HG02610 (cell line): ENCODE data around the gene RNF213.
"Not testable (repeated sequence)": the region's sequence is repeated elsewhere in the genome, so short reads cannot be mapped to it uniquely, and the experiment has no call there.

Experiments used
- ATAC-seq: cut with Tn5 transposase; IDR thresholded peaks from one replicate; pipeline ENCODE4 v1.9.1; 2021; ENCODE audit warnings: mild to moderate bottlenecking, moderate library complexity; ENCODE audit not compliant: unreplicated experiment

Gene RNF213

DNA sequence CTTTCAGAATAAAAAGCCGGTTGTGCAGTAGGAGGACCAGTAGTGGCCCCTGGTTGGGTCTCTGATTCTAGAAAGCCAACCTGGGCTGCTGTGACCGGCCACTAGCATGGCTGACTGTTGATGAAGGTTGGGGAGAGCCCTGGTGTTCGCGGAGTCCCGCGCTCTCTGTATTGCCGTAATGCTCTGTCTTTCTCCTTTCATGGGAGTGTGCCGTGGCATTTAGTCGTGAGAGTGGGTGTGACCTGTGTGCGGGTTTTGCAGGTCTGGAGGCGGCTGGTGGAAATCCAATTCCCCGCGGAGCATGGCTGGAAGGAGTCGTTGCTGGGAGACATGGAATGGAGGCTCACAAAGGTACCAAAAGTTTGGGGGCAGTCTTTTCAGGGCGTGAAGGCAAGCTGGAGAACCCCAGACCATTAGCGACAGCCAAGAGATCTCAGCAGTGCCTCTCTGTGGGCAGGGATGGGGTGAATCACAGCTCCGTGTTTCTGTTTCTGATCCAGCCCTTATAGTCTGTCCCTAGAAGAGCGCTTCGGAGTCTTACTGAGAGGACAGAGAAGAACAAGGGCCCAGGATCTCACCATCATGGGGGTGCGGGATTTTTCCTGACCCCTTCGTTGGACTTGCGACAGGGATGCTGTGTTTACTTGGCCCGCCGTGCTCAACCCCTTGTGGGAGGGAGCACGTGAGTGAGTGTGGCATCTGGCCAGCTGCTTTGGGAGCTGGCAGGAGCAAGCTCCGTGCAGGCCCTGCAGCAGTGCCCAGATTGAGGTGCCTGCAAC is 56.5 kb downstream of the RNF213 start:
- no peak for ATAC-seq

DNA sequence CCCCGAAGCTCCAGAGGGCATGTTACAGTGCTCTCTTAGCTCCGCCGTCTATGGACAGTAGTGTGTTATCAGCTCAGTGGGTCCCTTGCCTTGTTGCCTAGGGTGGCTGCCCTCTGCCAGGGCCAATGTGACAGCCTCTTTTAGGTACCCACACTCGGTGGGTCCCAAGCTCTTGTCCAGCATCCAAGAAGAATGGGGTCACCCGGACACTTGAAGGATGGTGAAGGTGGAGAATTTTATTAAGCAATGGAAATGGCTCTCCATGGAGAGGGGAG is 57.0 kb downstream of the RNF213 start:
- ATAC-seq, result no peak

DNA sequence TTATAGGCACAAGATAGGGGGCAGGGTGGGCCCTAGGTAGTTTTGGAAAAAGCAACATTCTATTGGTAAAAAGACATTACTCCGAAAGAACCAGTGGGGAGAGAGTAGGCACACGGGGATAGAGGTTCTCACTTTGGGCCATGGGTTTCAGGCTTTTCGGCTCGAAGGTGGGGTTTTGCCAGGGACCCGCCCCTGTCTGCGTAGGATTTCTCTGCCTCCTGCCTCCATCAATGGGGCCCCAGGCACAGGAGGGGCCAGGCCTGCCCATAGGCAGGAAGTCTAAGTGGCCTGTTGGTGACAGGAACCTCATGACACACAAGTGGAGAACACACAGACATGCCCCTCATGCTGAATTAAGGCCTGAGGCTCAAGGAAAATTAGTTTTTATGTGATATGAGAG is 57.5 kb downstream of the RNF213 start:
- ATAC-seq, result no peak

DNA sequence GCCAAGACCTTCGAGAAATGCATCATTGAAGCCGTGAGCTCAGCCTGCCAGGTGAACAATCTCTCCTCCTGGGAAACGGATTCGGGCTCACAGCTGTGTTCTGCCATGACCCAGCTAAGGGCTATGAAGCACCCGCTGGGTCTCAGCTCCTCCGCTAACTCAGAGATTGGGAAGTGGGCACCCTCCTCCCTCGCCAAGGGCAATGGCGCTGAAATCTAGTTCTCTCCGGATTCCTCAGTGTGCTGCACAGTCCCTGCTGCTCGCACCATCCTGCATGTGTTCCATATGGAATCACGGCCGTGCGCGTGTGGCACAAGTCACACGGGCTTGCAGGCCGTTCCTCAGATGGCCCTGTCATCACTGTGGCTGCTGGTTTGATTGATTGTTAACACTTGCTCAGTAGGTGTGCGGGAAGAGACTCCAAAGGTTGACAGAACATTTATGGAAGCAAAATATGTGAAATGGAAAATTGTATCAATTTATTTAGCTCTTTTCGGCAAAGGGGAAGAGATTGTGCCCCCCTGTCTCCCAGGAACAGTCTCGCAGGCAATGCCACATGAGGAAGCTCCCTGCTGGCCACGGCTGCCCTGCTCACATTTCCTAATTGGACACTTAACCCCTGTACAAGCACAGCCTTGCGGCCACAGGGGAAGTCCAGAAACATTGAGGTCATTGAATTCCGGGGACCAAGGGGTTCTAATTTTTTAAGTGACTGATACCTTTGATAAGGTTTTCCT is 58.8 kb downstream of the RNF213 start:
- no peak for ATAC-seq

DNA sequence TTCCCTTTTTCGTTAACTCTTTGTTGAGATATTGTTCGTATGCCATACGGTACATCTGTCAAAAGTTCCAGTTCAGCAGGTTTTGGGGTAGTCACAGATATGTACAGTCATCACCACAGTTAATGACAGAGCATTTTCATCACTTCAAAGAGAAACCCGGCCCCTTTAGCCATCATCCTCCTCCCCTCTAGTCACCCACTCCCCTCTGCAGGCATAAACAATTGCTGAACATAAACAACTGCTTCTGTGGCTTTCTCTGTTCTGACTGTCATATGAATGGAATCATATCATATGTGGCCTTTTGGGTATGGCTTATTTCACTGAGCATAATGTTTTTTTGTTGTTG is 59.3 kb downstream of the RNF213 start:
- ATAC-seq, result no peak

DNA sequence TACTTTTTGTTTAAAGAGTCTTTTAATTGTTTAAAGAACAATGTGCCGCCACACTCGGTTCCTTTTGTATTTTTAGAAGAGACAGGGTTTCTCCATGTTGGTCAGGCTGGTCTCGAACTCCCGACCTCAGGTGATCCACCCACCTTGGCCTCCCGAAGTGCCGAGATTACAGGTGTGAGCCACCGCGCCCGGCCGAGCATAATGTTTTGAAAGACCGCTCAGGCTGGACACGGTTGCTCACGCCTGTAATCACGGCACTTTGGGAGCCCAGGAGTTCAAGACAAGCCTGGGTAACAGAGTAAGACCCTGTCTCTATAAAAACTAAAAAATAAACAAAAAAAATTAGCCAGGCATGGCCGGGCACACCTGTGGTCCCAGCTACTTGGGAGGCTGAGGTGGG is 59.8 kb downstream of the RNF213 start:
- no peak for ATAC-seq

DNA sequence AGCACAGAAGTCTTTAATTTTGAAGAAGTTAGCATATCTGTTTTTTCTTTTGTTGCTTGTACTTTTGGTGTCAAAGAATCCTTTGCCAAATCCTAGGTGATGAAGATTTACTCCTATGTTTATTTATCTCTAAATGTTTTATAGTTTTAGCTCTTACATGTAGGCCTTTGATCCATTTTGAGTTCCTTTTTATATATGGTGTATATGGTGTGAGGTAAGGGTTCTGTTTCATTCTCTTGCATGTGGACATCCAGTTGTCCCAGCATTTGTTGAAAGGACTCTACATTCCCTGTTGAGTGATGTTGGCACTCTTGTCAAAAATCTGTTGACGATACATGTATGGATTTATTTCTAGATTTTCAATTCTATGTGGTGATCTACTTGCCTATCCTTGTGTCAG is 62.2 kb downstream of the RNF213 start:
- ATAC-seq, result no peak

DNA sequence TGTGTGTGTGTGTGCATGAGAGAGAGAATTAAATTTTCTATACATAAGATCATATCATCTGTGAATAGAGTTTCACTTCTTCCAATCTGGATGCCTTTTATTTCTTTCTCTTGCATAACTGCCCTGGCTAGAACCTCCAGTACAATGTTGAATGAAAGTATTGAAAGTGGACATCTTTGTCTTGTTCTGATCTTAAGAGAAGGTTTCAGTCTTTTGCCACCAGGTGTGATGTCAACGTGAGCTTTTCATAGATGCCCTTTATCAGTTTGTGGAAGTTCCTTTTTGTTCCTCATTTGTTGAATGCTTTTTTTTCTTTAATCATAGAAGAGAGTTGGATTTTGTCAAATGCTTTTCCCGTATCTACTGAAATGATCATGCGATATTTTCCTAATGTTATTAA is 63.3 kb downstream of the RNF213 start:
- no peak for ATAC-seq

DNA sequence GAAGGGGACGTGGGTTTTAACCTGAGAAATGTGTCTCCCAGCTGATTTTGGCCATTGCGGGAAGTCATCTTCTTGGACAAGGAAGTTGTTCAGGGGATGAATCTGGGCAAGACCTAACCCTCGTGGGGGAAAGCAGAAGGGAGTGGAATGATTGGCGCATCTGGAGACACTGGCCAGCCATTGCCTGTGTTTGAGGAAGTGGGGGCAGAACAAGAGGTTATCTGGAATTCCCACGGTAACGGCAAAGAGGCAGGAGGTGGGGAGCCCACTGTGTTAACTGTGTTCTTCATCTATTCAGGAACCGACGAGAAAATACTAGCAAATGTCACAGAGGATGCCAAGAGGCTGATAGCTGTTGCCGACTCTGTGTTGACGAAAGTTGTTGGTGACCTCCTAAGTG is 66.9 kb downstream of the RNF213 start:
- ATAC-seq, result no peak

DNA sequence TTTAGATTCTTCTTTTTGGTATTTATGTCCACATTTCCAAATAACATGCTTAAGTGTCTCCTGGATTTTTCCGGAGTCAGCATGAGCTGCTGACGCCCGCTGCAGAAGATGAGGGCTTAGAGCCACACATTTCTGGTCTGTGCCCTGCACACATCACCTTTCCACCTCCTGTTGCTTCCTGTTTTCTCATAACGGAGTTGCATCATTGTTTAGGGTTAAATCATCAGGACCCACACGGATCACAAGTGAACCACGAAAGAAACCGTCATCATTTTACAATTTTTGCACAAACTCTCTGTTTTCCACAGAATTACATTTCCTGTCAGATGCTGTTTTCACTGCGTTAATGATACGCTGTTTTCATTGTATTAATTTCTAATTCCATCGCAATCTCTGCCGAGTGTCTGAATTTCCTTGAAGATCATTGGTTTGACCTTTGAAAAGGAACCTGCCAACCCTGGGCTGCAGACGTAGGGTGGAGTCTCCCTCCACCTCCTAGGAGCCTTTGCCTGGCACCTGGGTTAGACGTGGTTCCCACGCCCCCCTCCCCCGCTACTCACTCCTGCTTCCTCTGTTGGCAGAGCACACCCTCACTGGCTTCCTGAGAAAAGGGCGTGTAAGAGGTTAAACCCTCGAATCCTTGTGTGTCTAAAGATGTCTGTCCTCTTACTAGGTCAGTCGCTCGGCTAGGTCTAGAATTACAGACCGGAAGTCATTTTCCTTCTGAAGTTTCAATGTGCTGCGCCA is 68.2 kb downstream of the RNF213 start:
- ATAC-seq, result no peak

DNA sequence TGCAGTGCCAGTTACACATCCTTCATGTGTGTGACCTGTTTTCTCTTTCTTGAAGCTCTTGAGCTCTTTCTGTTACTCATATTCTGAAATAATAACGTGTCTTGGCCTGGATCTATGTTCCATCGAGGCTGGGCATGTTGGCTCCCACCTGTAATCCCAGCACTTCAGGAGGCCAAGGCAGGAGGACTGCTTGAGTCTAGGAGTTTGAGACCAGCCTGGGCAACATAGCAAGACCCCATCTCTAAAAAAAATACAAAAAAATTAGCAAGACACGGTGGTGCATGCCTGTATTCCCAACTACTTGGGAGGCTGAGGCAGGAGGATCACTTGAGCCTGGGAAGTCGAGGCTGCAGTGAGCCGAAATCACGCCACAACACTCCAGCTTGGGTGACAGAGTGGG is 68.8 kb downstream of the RNF213 start:
- ATAC-seq, result not testable (repeated sequence)

DNA sequence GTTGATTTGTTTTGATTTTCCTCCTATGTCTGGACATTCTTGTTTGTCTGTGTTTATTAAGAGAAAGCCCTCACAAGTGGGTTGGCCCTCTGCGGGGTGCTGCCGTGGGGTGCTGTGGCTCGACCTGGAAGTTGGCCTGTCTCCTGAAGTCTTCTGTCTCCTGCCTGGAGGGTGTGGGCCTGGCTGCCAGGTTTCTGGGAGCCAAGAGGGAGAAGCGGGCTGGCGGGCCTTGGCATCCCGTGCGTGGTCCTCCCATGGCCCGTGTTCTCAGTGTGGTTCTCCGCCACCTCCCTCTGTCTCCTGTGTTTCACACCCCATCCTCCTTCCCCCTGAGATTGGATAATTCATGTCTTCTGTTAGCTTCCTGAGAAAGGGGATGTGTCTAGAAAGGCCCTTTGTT is 69.6 kb downstream of the RNF213 start:
- ATAC-seq, result no peak

DNA sequence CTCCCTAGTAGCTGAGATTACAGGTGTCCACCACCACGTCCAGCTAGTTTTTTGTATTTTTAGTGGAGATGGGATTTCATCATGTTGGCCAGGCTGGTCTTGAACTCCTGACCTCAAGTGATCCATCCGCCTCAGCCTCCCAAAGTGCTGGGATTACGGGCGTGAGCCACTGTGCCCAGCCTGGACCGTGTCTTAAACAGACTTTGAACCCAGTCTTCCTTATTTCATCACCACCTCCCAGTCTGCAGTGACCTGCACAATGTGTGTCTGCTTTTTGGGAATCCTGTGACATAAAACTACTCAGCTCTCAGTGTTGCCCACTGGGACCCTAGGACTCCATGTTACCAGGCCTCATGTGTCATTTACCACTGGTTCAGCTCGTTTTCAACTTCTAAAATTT is 70.3 kb downstream of the RNF213 start:
- not testable (repeated sequence) for ATAC-seq

DNA sequence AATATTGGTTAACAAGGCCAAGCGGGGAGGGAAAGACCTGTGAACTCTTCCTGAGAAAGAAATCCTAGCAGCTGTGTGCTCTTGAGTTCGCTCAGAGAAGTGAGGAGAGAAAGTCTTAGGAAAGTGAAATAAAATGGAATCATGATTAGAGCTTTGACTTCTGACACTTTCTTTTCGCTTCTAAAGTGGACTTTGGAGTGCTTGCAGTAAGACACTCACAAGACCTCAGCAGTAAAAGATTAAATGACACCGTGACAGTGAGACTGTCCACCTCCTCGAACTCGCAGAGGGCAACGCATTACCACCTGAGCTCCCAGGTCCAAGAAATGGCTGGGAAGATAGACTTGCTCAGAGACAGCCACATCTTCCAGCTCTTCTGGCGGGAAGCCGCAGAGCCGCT is 71.2 kb downstream of the RNF213 start:
- ATAC-seq, result no peak

DNA sequence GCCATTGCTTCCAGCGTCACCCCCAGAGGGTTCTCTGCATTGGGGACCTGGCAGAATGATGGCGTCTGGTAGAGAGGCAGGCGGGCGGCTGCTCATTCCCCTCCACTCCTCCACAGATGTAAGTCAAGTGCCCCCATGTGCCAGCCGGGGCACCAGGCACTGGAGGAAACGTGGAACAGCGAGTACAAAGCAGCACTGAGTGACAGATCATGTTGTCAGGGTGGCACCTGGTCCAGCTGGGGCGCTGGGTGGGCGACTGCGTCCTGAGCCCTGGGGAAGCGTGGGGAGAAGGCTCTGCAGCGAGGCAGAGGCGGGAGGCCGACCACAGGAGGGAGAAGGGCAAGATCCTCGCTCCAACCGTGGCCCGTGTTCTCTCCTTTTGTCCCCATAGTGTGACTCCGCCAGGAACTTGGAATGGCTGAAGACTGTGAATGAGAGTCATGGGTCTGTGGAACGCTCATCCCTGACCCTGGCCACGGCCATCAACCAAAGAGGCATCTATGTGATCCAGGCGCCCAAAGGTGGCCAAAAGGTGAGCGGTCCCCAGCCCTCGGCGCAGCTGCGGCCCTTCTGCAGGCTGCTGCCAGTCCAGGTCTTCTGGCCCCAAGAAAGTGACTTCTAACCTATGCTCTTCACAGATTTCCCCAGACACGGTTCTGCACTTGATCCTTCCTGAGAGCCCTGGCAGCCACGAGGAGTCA is 76.7 kb downstream of the RNF213 start:
- no peak for ATAC-seq

DNA sequence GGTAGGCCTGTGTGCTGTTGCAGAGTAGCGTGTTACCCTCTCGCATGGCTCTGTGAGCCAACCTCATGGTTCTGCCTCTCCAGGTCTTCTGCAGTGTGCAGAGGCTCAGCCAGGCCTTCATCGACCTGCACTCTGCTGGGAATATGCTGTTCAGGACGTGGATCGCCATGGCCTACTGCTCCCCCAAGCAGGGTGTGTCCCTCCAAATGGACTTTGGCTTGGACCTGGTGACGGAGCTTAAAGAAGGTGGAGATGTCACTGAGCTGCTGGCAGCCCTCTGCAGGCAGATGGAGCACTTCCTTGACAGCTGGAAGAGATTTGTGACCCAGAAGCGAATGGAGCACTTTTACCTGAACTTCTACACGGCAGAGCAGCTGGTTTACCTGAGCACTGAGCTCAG is 78.5 kb downstream of the RNF213 start:
- ATAC-seq, result no peak

DNA sequence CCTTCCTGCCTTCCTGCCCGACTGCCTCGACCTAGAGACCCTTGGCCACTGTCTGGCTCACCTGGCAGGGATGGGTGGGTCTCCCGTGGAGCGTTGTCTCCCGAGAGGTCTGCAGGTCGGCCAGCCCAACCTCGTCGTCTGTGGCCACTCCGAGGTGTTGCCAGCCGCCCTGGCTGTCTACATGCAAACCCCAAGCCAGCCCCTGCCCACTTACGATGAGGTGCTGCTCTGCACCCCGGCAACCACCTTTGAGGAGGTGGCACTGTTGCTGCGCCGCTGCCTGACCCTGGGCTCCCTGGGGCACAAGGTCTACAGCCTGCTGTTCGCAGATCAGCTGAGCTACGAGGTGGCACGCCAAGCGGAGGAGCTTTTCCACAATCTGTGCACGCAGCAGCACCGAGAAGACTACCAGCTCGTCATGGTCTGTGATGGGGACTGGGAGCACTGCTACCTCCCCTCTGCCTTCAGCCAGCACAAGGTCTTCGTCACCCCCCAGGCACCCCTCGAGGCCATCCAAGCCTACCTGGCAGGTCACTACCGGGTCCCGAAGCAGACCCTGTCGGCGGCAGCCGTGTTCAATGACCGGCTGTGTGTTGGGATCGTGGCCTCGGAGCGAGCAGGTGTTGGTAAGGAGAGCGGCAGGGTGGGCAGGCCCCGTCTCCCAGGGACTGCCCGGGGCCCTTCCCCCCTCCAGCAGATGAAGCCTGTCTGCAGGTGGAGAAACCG is 79.2 kb downstream of the RNF213 start:
- no peak for ATAC-seq

DNA sequence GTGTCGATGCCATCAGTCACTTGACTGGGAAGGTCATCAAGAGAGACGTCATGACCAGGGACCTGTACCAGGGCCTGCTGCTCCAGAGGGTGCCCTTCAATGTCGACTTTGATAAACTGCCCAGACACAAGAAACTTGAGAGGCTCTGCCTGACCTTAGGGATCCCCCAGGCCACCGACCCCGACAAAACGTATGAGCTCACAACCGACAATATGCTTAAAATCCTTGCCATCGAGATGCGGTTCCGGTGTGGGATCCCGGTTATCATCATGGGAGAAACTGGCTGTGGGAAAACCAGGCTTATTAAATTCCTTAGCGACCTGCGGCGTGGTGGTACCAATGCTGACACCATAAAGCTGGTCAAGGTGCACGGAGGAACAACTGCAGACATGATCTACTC is 84.7 kb downstream of the RNF213 start:
- no peak for ATAC-seq

DNA sequence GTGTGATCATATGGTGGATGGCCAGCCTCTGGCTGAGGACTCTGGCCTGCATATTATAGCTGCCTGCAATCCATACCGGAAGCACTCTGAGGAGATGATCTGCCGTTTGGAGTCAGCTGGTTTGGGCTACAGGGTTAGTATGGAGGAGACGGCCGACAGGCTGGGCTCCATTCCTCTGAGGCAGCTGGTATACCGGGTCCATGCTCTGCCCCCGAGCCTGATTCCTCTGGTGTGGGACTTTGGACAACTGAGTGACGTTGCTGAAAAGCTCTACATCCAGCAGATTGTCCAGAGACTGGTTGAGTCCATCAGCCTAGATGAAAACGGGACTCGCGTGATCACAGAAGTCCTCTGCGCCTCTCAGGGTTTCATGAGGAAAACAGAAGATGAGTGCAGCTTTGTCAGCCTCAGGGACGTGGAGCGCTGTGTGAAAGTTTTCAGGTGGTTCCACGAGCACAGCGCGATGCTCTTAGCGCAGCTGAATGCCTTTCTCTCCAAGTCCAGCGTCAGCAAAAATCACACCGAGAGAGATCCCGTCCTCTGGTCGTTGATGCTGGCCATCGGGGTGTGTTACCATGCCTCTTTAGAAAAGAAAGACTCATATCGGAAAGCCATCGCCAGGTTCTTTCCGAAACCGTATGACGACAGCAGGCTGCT is 85.3 kb downstream of the RNF213 start:
- ATAC-seq, result no peak

DNA sequence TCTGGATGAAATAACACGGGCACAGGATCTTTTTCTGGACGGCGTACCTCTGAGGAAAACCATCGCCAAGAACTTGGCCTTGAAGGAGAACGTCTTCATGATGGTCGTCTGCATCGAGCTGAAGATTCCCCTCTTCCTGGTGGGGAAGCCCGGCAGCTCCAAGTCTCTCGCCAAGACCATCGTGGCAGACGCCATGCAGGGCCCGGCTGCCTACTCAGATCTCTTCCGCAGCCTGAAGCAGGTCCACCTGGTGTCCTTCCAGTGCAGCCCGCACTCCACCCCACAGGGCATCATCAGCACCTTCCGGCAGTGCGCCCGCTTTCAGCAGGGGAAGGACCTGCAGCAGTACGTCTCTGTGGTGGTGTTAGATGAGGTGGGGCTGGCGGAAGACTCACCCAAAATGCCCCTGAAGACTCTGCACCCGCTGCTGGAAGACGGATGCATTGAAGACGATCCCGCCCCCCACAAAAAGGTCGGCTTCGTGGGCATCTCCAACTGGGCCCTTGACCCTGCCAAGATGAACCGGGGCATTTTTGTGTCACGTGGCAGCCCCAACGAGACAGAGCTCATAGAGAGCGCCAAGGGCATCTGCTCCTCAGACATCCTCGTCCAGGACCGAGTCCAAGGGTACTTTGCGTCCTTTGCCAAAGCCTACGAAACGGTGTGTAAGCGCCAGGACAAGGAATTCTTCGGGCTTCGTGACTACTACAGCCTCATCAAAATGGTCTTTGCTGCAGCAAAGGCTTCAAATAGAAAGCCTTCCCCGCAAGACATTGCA is 86.0 kb downstream of the RNF213 start:
- ATAC-seq, result no peak
